IMR-90 (cell line): ENCODE data around the gene MACC1.

ENCODE experiments used
- BHLHE40 ChIP-seq: fragments of 150-350 bp; IDR thresholded peaks from 2 replicates; pipeline ENCODE4 v1.6.1; 2016; ENCODE audit warnings: mild to moderate bottlenecking, low read depth, low read length
- CEBPB ChIP-seq: IDR thresholded peaks from 2 replicates; pipeline ENCODE4 v1.6.1; 2012; ENCODE audit warnings: low read depth, low read length, improper control_type of control experiment
- ELK1 ChIP-seq: fragments of 150-350 bp; IDR thresholded peaks from 2 replicates; pipeline ENCODE4 v1.6.1; 2016; ENCODE audit warnings: low read depth, mild to moderate bottlenecking, low read length, moderate library complexity, borderline replicate concordance
- FOS ChIP-seq: fragments of 150-350 bp; IDR thresholded peaks from 2 replicates; pipeline ENCODE4 v1.6.1; 2016; ENCODE audit warnings: low read depth, low read length
- POLR2A ChIP-seq: IDR thresholded peaks from 2 replicates; pipeline ENCODE4 v1.6.1; 2012; ENCODE audit warnings: mild to moderate bottlenecking, low read depth, low read length
- RAD21 ChIP-seq: IDR thresholded peaks from 2 replicates; pipeline ENCODE4 v1.6.1; 2012; ENCODE audit warnings: low read length, improper control_type of control experiment
- SMC3 ChIP-seq: fragments of 150-350 bp; IDR thresholded peaks from 2 replicates; pipeline ENCODE4 v1.6.1; 2016; ENCODE audit warnings: low read depth, mild to moderate bottlenecking, antibody characterized with exemption, low read length, moderate library complexity
- TF ChIP-seq, protein P1 (sequence below): conservative IDR thresholded peaks from 2 replicates; pipeline ENCODE4 v1.5.1; 2012; ENCODE audit warnings: mild to moderate bottlenecking, low read depth, low read length, improper control_type of control experiment

GRCh38 chr7:20227291-20227795, 10.2 kb upstream of the MACC1 start:
- TF ChIP-seq CEBPB (no peak), RAD21 (no peak), ELK1 (no peak), FOS (no peak), POLR2A (no peak), SMC3 (no peak), BHLHE40 (no peak)
- TF ChIP-seq, protein P1, sequence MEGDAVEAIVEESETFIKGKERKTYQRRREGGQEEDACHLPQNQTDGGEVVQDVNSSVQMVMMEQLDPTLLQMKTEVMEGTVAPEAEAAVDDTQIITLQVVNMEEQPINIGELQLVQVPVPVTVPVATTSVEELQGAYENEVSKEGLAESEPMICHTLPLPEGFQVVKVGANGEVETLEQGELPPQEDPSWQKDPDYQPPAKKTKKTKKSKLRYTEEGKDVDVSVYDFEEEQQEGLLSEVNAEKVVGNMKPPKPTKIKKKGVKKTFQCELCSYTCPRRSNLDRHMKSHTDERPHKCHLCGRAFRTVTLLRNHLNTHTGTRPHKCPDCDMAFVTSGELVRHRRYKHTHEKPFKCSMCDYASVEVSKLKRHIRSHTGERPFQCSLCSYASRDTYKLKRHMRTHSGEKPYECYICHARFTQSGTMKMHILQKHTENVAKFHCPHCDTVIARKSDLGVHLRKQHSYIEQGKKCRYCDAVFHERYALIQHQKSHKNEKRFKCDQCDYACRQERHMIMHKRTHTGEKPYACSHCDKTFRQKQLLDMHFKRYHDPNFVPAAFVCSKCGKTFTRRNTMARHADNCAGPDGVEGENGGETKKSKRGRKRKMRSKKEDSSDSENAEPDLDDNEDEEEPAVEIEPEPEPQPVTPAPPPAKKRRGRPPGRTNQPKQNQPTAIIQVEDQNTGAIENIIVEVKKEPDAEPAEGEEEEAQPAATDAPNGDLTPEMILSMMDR, result no peak
